Putamen (tissue), 1 donor: ENCODE data around the gene HNF1A.
A peak's percentile ranks its signal among the peaks of the same experiment; 100 is the strongest.
"Not testable (repeated sequence)": the region's sequence is repeated elsewhere in the genome, so short reads cannot be mapped to it uniquely, and the experiment has no call there.

Source experiments
- DNase-seq: peaks from one replicate; pipeline ENCODE4 v3.0.0-alpha.2; 2016; ENCODE audit warnings: low spot score

HNF1A gene, protein sequence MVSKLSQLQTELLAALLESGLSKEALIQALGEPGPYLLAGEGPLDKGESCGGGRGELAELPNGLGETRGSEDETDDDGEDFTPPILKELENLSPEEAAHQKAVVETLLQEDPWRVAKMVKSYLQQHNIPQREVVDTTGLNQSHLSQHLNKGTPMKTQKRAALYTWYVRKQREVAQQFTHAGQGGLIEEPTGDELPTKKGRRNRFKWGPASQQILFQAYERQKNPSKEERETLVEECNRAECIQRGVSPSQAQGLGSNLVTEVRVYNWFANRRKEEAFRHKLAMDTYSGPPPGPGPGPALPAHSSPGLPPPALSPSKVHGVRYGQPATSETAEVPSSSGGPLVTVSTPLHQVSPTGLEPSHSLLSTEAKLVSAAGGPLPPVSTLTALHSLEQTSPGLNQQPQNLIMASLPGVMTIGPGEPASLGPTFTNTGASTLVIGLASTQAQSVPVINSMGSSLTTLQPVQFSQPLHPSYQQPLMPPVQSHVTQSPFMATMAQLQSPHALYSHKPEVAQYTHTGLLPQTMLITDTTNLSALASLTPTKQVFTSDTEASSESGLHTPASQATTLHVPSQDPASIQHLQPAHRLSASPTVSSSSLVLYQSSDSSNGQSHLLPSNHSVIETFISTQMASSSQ

DNA sequence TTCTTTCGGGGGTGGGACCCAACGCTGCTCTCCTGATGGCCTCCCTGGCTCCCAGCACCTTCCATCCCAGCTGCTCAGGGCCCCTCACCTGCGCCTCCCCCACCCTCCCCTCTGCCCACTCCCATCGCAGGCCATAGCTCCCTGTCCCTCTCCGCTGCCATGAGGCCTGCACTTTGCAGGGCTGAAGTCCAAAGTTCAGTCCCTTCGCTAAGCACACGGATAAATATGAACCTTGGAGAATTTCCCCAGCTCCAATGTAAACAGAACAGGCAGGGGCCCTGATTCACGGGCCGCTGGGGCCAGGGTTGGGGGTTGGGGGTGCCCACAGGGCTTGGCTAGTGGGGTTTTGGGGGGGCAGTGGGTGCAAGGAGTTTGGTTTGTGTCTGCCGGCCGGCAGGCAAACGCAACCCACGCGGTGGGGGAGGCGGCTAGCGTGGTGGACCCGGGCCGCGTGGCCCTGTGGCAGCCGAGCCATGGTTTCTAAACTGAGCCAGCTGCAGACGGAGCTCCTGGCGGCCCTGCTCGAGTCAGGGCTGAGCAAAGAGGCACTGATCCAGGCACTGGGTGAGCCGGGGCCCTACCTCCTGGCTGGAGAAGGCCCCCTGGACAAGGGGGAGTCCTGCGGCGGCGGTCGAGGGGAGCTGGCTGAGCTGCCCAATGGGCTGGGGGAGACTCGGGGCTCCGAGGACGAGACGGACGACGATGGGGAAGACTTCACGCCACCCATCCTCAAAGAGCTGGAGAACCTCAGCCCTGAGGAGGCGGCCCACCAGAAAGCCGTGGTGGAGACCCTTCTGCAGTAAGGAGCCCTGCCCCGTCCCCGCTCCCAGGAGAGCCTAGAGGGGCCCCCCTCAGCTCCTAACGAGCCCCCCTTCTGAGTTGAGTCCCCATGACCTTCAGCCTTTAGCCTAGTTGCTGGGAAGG lies at the start of gene HNF1A:
Gene HNF1A (plus strand): TSS at position 248 of the 924 bp plus-strand sequence. CDS start 226 bp downstream, at position 474.
- DNase-seq = no peak

GRCh38 chr12:120928864-120929652 lies 49.3 kb upstream of the HNF1A start:
- no peak for DNase-seq

DNA sequence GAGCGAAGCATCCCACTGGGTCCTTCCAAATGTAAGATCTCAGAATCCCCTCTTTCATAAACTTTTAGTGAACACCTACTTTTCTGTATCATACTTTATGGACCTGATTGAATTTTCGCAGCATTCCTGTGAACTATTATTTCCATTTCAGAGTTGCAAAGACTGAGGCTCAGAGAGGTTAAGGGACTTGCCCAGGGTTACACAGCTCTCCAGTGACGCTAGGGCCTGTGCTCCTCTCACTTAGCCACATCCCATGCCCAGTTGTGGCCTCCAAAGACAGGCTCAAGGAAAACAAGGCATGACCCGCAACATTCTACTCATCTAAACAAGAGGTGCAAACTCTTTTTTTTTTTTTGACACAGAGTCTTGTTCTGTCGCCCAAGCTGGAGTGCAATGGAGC lies 48.3 kb upstream of the HNF1A start:
- no peak for DNase-seq

GRCh38 chr12:120932058-120932457 lies 46.3 kb upstream of the HNF1A start:
- DNase-seq = no peak

GRCh38 chr12:120932956-120933526 lies 45.3 kb upstream of the HNF1A start:
- no peak for DNase-seq

GRCh38 chr12:120933786-120934185 lies 44.6 kb upstream of the HNF1A start:
- no peak for DNase-seq

GRCh38 chr12:120936197-120936596 lies 42.1 kb upstream of the HNF1A start:
- DNase-seq = no peak

GRCh38 chr12:120938496-120938895 lies 39.8 kb upstream of the HNF1A start:
- no peak for DNase-seq

GRCh38 chr12:120939523-120939922 lies 38.8 kb upstream of the HNF1A start:
- DNase-seq = peak; percentile 42

GRCh38 chr12:120940006-120940405 lies 38.3 kb upstream of the HNF1A start:
- DNase-seq = no peak

DNA sequence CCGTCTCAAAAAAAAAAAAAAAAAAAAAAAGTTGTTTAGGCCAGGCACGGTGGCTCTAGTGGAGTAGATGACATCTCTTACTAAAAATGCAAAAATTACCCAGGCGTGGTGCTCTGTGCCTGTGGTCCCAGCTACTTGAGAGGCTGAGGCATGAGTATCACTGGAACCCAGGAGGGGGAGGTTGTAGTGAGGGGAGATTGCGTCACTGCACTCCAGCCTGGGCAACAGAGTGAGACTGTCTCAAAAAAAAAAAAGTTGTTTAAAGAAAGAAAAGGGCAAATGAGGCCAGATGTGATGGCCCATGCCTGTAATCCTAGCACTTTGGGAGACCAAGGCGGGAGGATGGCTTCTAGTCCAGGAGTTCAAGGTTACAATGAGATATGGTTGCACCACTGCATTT lies 37.5 kb upstream of the HNF1A start:
- no peak for DNase-seq

- no peak for DNase-seq
Observed at GRCh38 chr12:120941412-120941811, 36.9 kb upstream of the HNF1A start.

- no peak for DNase-seq
Observed at GRCh38 chr12:120941846-120942405, 36.4 kb upstream of the HNF1A start.

DNA sequence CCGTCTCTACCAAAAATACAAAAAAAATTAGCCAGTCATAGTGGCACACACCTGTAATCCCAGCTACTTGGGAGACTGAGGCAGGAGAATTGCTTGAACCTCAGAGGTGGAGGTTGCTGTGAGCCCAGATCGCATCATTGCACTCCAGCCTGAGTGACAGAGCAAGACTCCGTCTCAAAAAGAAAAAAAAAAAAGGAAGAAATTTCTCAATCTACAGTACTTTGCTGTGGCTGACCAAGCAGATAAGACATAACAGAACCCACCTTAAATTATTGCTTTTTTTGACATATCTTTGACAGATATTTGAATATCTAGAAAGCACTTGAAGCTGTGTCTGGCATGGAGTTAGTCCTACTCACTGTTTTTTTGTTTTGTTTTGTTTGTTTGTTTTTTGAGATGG lies 34.9 kb upstream of the HNF1A start:
- DNase-seq = no peak

GRCh38 chr12:120944645-120945217 lies 33.6 kb upstream of the HNF1A start:
- DNase-seq = no peak

- DNase-seq = not testable (repeated sequence)
Observed at GRCh38 chr12:120945516-120945915, 32.8 kb upstream of the HNF1A start.

GRCh38 chr12:120950260-120950799 lies 28.0 kb upstream of the HNF1A start:
- not testable (repeated sequence) for DNase-seq

- no peak for DNase-seq
Observed at GRCh38 chr12:120950807-120951206, 27.5 kb upstream of the HNF1A start.

DNA sequence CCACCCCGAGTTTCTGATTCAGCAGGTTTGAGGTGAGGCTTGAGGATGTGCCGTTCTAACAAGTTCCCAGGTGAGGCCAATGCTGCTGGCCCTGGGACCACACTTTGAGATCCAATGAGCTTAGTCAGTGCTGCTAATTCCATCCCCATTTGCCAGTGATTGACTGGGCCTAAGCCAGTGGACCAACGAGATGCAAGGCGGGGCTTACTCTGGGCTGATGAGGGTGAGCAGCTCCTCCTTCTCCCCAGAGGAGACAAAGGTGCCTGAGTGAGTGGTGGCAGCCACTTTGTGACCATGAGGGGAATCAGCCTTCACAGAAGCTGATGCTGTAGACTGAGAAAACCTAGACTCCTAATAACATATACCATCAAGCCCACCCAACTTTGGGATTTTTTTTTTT lies 23.1 kb upstream of the HNF1A start:
- no peak for DNase-seq

- DNase-seq = no peak
Observed at GRCh38 chr12:120956579-120957300, 21.6 kb upstream of the HNF1A start.
